Right atrium auricular region (tissue), 2 donors: ENCODE data around the gene CRYBA1. TPM values are rescaled to one million over a fixed set of nuclear protein-coding genes. Genes with fewer than 3 reads are reported as not detected.
A peak's percentile ranks its signal among the peaks of the same experiment; 100 is the strongest.
"Not testable (repeated sequence)": the region's sequence is repeated elsewhere in the genome, so short reads cannot be mapped to it uniquely, and the experiment has no call there.

Experiments used
- DNase-seq: peaks from one replicate; pipeline ENCODE4 v3.0.0-alpha.2; 2019; ENCODE audit warnings: low spot score
- H3K27ac ChIP-seq, 2 donors: fragments of 200-600 bp; sonication (generic); 1 replicate in 1 of 2; 2 replicates in 1 of 2; pipeline ENCODE4 v1.5.1; 2016 to 2019
- H3K27me3 ChIP-seq, 2 donors: fragments of 200-600 bp; sonication (generic); one replicate each; pipeline versions ENCODE4 v1.5.1 to v1.6.0; 2017 to 2019
- H3K36me3 ChIP-seq: fragments of 200-600 bp; sonication (generic); one replicate; pipeline ENCODE4 v1.5.1; 2016
- H3K4me1 ChIP-seq, 2 donors: fragments of 200-600 bp; sonication (generic); one replicate each; pipeline versions ENCODE4 v1.5.1 to v1.6.0; 2017 to 2019
- H3K4me3 ChIP-seq, 2 donors: fragments of 200-600 bp; sonication (generic); 1 replicate in 1 of 2; 2 replicates in 1 of 2; pipeline ENCODE4 v1.5.1; 2017 to 2019; ENCODE audit warnings: mild to moderate bottlenecking in 1 of 2, moderate library complexity in 1 of 2
- H3K9me3 ChIP-seq, 2 donors: fragments of 200-600 bp; sonication (generic); one replicate each; pipeline ENCODE4 v1.5.1; 2019
- CTCF ChIP-seq, 2 donors: fragments of 200-600 bp; sonication (generic); IDR thresholded peaks; one replicate each; pipeline ENCODE4 v1.5.1; 2019; ENCODE audit warnings: antibody characterized with exemption in 2 of 2
- total RNA-seq, 2 donors: library from RNA; depleted of rRNA; stranded (reverse); fragments of >200 nt; gene quantifications; one replicate each; pipeline ENCODE4 v1.1.0, GENCODE V29; 2016

CRYBA1 gene
- total RNA-seq, 2 donors from 2014 or later: not detected

DNA sequence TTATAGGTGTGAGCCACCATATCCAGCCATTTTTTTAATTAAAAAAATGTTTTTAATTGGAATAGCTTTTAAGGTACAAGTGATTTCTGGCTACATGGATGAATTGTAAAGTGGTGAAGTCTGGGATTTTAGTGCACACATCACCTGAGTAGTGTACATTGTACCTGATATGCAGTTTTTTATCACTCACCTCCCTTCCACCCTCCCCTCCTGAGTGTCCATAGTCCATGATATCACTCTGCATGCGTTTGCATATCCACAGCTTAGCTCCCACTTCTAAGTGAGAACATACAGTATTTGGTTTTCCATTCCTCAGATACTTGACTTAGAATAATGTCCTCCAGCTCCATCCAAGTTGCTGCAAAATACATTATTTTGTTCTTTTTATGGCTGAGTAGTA lies 13.4 kb upstream of the CRYBA1 start:
- no peak overlapping the region for H3K27ac ChIP-seq
- no peak for TF ChIP-seq CTCF (IDR thresholded peaks at IDR 0.05)

GRCh38 chr17:29234972-29235371 lies 11.7 kb upstream of the CRYBA1 start:
- H3K9me3 ChIP-seq, DNase-seq, H3K36me3 ChIP-seq, H3K4me1 ChIP-seq, H3K27ac ChIP-seq, H3K4me3 ChIP-seq, H3K27me3 ChIP-seq: not testable (repeated sequence)

More for the DNA sequence above, 13.4 kb upstream of the CRYBA1 start:
- DNase-seq: no peak
- Histone ChIP-seq H3K9me3 (no peaks in the 10 kb centered on the region), H3K4me3 (no peak overlapping the region), H3K4me1 (no peaks in the 10 kb centered on the region), H3K36me3 (no peaks in the 10 kb centered on the region), H3K27me3 (no peaks in the 10 kb centered on the region)

DNA sequence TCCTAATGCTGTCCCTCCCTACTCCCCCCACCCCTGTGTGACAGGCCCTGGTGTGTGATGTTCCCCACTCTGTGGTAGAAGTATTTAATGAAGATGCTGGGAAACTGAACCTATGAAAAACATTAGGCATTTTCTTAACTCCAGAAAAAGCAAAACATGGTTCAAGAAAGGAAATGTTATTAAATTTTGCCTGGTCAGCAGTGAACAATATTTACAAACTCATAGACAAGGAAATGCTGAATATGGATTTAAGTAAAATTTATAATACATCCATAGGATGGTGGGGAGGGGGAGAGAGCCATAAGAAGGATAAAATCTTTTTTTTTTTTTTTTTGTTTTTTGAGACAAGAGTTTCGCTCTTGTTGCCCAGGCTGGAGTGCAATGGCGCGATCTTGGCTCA lies 10.8 kb upstream of the CRYBA1 start:
- Histone ChIP-seq H3K9me3 (no peaks in the 10 kb centered on the region), H3K27me3 (no peaks in the 10 kb centered on the region)
- DNase-seq: no peak

GRCh38 chr17:29237476-29238132 lies 9.1 kb upstream of the CRYBA1 start:
- no peak overlapping the region for H3K4me3 ChIP-seq
- TF ChIP-seq CTCF (IDR thresholded peaks at IDR 0.05): no peak
- H3K27ac ChIP-seq: no peak overlapping the region
- no peaks in the 10 kb centered on the region for H3K4me1 ChIP-seq
- H3K27me3 ChIP-seq: no peaks in the 10 kb centered on the region
- H3K36me3 ChIP-seq: no peaks in the 10 kb centered on the region
- DNase-seq: no peak
- H3K9me3 ChIP-seq: no peaks in the 10 kb centered on the region

More for the DNA sequence above, 10.8 kb upstream of the CRYBA1 start:
- TF ChIP-seq CTCF (IDR thresholded peaks at IDR 0.05): no peak
- H3K4me1 ChIP-seq: no peaks in the 10 kb centered on the region
- no peak overlapping the region for H3K27ac ChIP-seq
- H3K36me3 ChIP-seq: no peaks in the 10 kb centered on the region
- H3K4me3 ChIP-seq: no peak overlapping the region

DNA sequence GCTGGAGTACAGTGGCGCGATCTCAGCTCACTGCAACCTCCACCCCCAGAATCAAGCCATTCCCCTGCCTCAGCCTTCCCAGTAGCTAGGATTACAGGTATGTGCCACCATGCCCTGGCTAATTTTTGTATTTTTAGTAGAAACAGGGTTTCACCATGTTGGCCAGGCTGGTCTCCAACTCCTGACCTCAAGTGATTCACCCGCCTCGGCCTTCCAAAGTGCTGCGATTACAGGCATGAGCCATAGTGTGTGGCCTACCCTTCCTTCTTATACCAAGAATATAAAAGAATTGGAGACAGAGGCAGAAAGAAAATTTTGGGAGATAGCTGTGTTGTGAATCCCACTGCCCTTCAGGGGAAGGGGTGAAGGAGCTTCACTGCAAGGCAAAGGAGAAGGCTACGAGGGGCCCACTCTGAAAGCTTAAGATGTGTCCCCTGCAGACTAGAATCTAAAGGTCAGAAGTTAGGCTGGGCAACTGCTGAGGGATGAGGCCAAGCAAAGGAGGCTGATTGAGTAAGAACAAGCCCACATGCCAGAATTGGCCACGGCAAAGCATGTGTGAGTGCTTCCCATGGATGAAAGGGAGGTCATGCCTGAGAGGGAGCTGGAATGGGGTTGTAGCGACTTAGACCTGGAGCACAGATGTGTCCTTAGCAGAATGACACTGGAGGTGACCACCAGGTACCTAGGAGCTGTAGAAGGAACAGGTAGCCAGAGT lies 8.4 kb upstream of the CRYBA1 start:
- TF ChIP-seq CTCF (IDR thresholded peaks at IDR 0.05): no peak
- Histone ChIP-seq H3K36me3 (no peaks in the 10 kb centered on the region), H3K4me3 (no peak overlapping the region), H3K4me1 (no peaks in the 10 kb centered on the region), H3K9me3 (no peaks in the 10 kb centered on the region), H3K27ac (no peak overlapping the region), H3K27me3 (no peaks in the 10 kb centered on the region)
- DNase-seq: no peak

- no peak for DNase-seq
- H3K4me1 ChIP-seq: no peaks in the 10 kb centered on the region
- no peaks in the 10 kb centered on the region for H3K36me3 ChIP-seq
- H3K4me3 ChIP-seq: no peak overlapping the region
- TF ChIP-seq CTCF (IDR thresholded peaks at IDR 0.05): no peak
- peak overlapping the region in 1 of 2 donors; percentile 46 for H3K27ac ChIP-seq
- no peaks in the 10 kb centered on the region for H3K27me3 ChIP-seq
- H3K9me3 ChIP-seq: no peaks in the 10 kb centered on the region
Measured at GRCh38 chr17:29240477-29240876, 6.2 kb upstream of the CRYBA1 start.
